ENCODE results near the gene KRT27. TPM values are rescaled to one million over a fixed set of nuclear protein-coding genes. Genes with fewer than 3 reads are reported as not detected.

Gene KRT27
- polyA plus RNA-seq, 3 donors = 0.15 to 2.9 TPM; not detected in 1

GRCh38 chr17:40813804-40814203 is 31.5 kb upstream of the KRT27 start:
- H3K27ac ChIP-seq (ENCODE audit: low read depth, low read length) = no peak overlapping the region
- 59 to 73% (median 72%) methylated on average over 4 of the region's 4 CpGs for WGBS, 3 donors

- 68 to 84% (median 83%) methylated on average over 3 of the region's 3 CpGs for WGBS, 3 donors
- no peak overlapping the region for H3K27ac ChIP-seq (ENCODE audit: low read depth, low read length)
These were observed 30.3 kb upstream of the KRT27 start for GRCh38 chr17:40812639-40813038.

- no peak overlapping the region for H3K27ac ChIP-seq (ENCODE audit: low read depth, low read length)
- 54 to 73% (median 73%) methylated on average over 6 of the region's 6 CpGs for WGBS, 3 donors
These were observed 28.1 kb upstream of the KRT27 start for GRCh38 chr17:40810494-40810893.

- H3K27ac ChIP-seq (ENCODE audit: low read depth, low read length) = no peak overlapping the region
- 43 to 61% (median 58%) methylated on average over 2 of the region's 2 CpGs for WGBS, 3 donors
These were observed 27.5 kb upstream of the KRT27 start for GRCh38 chr17:40809721-40810421.

- H3K27ac ChIP-seq (ENCODE audit: low read depth, low read length) = no peak overlapping the region
- WGBS, 3 donors = 75 to 85% (median 83%) methylated on average over 3 of the region's 3 CpGs
These were observed 23.8 kb upstream of the KRT27 start for GRCh38 chr17:40806131-40806530.

- WGBS, 3 donors = 6 to 15% (median 13%) methylated on average over 13 of the region's 13 CpGs
- no peak overlapping the region for H3K27ac ChIP-seq (ENCODE audit: low read depth, low read length)
These were observed 21.3 kb upstream of the KRT27 start for GRCh38 chr17:40803617-40804082.

GRCh38 chr17:40801157-40801556 is 18.8 kb upstream of the KRT27 start:
- WGBS, 3 donors = 62 to 82% (median 76%) methylated on average over 2 of the region's 2 CpGs

GRCh38 chr17:40800381-40800780 is 18.0 kb upstream of the KRT27 start:
- H3K27ac ChIP-seq (ENCODE audit: low read depth, low read length) = no peak overlapping the region
- 71 to 78% (median 72%) methylated on average over 1 of the region's 1 CpG for WGBS, 3 donors

More at GRCh38 chr17:40801157-40801556, 18.8 kb upstream of the KRT27 start:
- no peak overlapping the region for H3K27ac ChIP-seq (ENCODE audit: low read depth, low read length)

- no peak within 1 kb of the TSS for H3K27ac ChIP-seq (ENCODE audit: low read depth, low read length)
- WGBS, 3 donors = 64 to 82% (median 79%) methylated on average over 3 of the region's 3 CpGs
These were observed 17.5 kb upstream of the KRT27 start, which contains the start of gene KRT28 for GRCh38 chr17:40799859-40800258. Gene KRT28, minus strand, starts transcription at chr17:40799959. Its CDS starts 66 bp downstream, at chr17:40799893.

GRCh38 chr17:40796846-40797245 is 14.5 kb upstream of the KRT27 start:
- no peak overlapping the region for H3K27ac ChIP-seq (ENCODE audit: low read depth, low read length)
- 71 to 83% (median 82%) methylated on average over 27 of the region's 27 CpGs for WGBS, 3 donors

GRCh38 chr17:40795019-40795667 is 12.8 kb upstream of the KRT27 start:
- WGBS, 3 donors = 66 to 83% (median 81%) methylated on average over 10 of the region's 10 CpGs
- H3K27ac ChIP-seq (ENCODE audit: low read depth, low read length) = no peak overlapping the region

GRCh38 chr17:40794466-40794865 is 12.1 kb upstream of the KRT27 start:
- H3K27ac ChIP-seq (ENCODE audit: low read depth, low read length) = no peak overlapping the region
- WGBS, 3 donors = 76 to 84% (median 78%) methylated on average over 2 of the region's 2 CpGs

- no peak overlapping the region for H3K27ac ChIP-seq (ENCODE audit: low read depth, low read length)
- 57 to 71% (median 68%) methylated on average over 10 of the region's 10 CpGs for WGBS, 3 donors
These were observed 11.5 kb upstream of the KRT27 start for GRCh38 chr17:40793832-40794231.

- 28 to 36% (median 31%) methylated on average over 6 of the region's 6 CpGs for WGBS, 3 donors
- no peak overlapping the region for H3K27ac ChIP-seq (ENCODE audit: low read depth, low read length)
These were observed 9.6 kb upstream of the KRT27 start for GRCh38 chr17:40791787-40792436.

GRCh38 chr17:40791111-40791510 is 8.8 kb upstream of the KRT27 start:
- H3K27ac ChIP-seq (ENCODE audit: low read depth, low read length) = no peak overlapping the region
- WGBS, 3 donors = 65 to 94% (median 72%) methylated on average over 1 of the region's 1 CpG

- WGBS, 3 donors = 22 to 47% (median 34%) methylated on average over 37 of the region's 37 CpGs
- no peak overlapping the region for H3K27ac ChIP-seq (ENCODE audit: low read depth, low read length)
These were observed 3.0 kb downstream of the KRT27 start for GRCh38 chr17:40779181-40779909.

- 64 to 71% (median 65%) methylated on average over 5 of the region's 5 CpGs for WGBS, 3 donors
- H3K27ac ChIP-seq (ENCODE audit: low read depth, low read length) = no peak overlapping the region
These were observed 3.9 kb downstream of the KRT27 start for GRCh38 chr17:40778461-40778860.

GRCh38 chr17:40777971-40778370 is 4.4 kb downstream of the KRT27 start:
- 76 to 91% (median 90%) methylated on average over 3 of the region's 3 CpGs for WGBS, 3 donors

GRCh38 chr17:40777459-40777858 is 4.9 kb downstream of the KRT27 start:
- 71 to 76% (median 72%) methylated on average over 7 of the region's 7 CpGs for WGBS, 3 donors
- no peak overlapping the region for H3K27ac ChIP-seq (ENCODE audit: low read depth, low read length)

More at GRCh38 chr17:40777971-40778370, 4.4 kb downstream of the KRT27 start:
- no peak overlapping the region for H3K27ac ChIP-seq (ENCODE audit: low read depth, low read length)

All from adipose tissue (tissue), 3 donors.